Activated T-cell treated with anti-CD3 and anti-CD28 coated beads, Interleukin-2, amount 50 U/mL, for 24 hours (primary cell): ENCODE results near the gene MISFA.

Experiments used
- DNase-seq: peaks from one replicate; pipeline ENCODE4 v3.0.0-alpha.2; 2020
- H3K27ac Mint-ChIP-seq: 2 replicates; pipeline ENCODE4 v1.8.0; 2020; ENCODE audit warnings: mild to moderate bottlenecking, mixed read lengths
- H3K27me3 Mint-ChIP-seq: 2 replicates; pipeline ENCODE4 v1.8.0; 2020; ENCODE audit warnings: mixed read lengths
- H3K36me3 Mint-ChIP-seq: 2 replicates; pipeline ENCODE4 v1.8.0; 2020; ENCODE audit warnings: low read depth, mixed read lengths
- H3K4me1 Mint-ChIP-seq: 2 replicates; pipeline ENCODE4 v1.8.0; 2020; ENCODE audit warnings: low read depth, mixed read lengths
- H3K4me3 Mint-ChIP-seq: 2 replicates; pipeline ENCODE4 v1.8.0; 2020; ENCODE audit warnings: mild to moderate bottlenecking, moderate library complexity, mixed read lengths
- H3K9me3 Mint-ChIP-seq: 2 replicates; pipeline ENCODE4 v1.8.0; 2020; ENCODE audit warnings: mixed read lengths

The MISFA gene

GRCh38 chr11:18600915-18601569 is 1.5 kb downstream of the MISFA start:
- no peaks in the 10 kb centered on the region for H3K9me3 Mint-ChIP-seq
- DNase-seq: no peak
- no peaks in the 10 kb centered on the region for H3K4me1 Mint-ChIP-seq
- no peak overlapping the region for H3K27ac Mint-ChIP-seq
- H3K36me3 Mint-ChIP-seq: peaks cover 8% of the 10 kb centered on the region
- H3K4me3 Mint-ChIP-seq: no peak overlapping the region
- no peaks in the 10 kb centered on the region for H3K27me3 Mint-ChIP-seq

DNA sequence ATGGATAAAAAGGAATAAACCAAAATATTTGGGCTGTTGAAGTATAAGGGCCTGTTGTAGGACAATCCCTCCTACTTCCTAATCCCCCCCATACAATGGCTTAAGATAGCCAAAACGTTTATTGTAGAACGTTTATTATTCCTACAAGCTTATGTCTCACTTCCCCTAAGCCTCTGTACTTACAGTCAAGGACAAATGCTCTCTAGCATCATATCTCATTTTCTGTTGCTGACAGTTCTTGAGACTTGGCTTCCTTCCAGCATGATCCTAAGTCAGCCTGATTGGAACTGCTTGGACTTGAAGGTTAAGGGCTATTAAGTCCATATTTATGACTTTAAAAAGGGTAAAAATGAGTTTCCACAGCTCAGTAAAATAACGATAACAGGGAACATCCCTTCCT is 8.8 kb downstream of the MISFA start:
- H3K9me3 Mint-ChIP-seq: no peaks in the 10 kb centered on the region
- peaks cover 66% of the 10 kb centered on the region for H3K36me3 Mint-ChIP-seq
- no peak overlapping the region for H3K27ac Mint-ChIP-seq

GRCh38 chr11:18611196-18611595 is 11.6 kb downstream of the MISFA start:
- Mint-ChIP-seq H3K9me3 (no peaks in the 10 kb centered on the region), H3K27me3 (no peaks in the 10 kb centered on the region), H3K36me3 (peaks cover 85% of the 10 kb centered on the region), H3K27ac (no peak overlapping the region), H3K4me1 (peaks cover 17% of the 10 kb centered on the region), H3K4me3 (no peak overlapping the region)
- DNase-seq: no peak

More for the DNA sequence above, 8.8 kb downstream of the MISFA start:
- Mint-ChIP-seq H3K4me1 (no peaks in the 10 kb centered on the region), H3K27me3 (no peaks in the 10 kb centered on the region), H3K4me3 (no peak overlapping the region)
- no peak for DNase-seq

GRCh38 chr11:18612394-18612793 is 12.8 kb downstream of the MISFA start:
- no peaks in the 10 kb centered on the region for H3K27me3 Mint-ChIP-seq
- no peak overlapping the region for H3K27ac Mint-ChIP-seq
- peaks cover 75% of the 10 kb centered on the region for H3K36me3 Mint-ChIP-seq
- no peak overlapping the region for H3K4me3 Mint-ChIP-seq
- DNase-seq: no peak
- peaks cover 29% of the 10 kb centered on the region for H3K4me1 Mint-ChIP-seq
- H3K9me3 Mint-ChIP-seq: no peaks in the 10 kb centered on the region

GRCh38 chr11:18614667-18615066 is 15.1 kb downstream of the MISFA start:
- no peak for DNase-seq
- peaks cover 47% of the 10 kb centered on the region for H3K4me1 Mint-ChIP-seq
- no peak overlapping the region for H3K4me3 Mint-ChIP-seq
- H3K9me3 Mint-ChIP-seq: no peaks in the 10 kb centered on the region
- H3K27me3 Mint-ChIP-seq: no peaks in the 10 kb centered on the region
- H3K36me3 Mint-ChIP-seq: peaks cover 56% of the 10 kb centered on the region
- no peak overlapping the region for H3K27ac Mint-ChIP-seq

DNA sequence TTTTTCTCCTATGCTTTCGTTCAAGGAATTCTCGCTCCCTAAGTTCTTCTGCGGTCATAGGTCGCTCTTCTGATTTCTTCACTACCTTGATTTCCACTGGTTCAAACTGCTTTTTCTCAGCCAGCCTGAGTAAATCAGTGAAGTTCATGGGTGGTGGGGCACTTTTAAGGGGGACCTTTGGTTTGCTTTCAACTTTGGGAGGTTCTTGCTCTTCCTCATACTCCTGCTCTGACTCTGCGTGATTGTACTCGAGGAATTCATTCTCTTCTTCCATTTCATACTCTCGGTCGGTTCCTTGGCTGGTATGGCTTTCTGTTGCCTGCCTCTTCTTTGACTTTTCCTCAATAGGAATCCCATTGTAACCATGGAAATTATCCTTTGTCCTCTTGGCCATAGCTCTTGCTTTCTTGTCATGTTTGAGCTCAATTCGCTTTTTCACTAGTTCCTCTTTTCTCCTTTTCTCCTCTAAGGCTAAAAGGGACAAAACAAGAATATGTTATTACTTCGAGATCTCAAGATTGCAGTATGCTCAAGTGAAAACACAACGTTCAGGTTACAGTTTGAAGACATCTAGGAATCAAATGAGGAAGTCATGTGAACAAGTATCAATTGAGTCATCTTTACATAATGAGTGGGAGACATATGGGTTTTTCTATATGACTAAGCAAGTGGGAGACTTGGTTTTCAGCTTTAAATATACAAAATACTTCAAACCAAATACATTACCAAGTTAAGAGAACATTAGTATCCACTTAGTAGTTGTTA is 16.2 kb downstream of the MISFA start:
- Mint-ChIP-seq H3K4me3 (peak overlapping the region; percentile 34), H3K4me1 (peaks cover 54% of the 10 kb centered on the region), H3K36me3 (peaks cover 47% of the 10 kb centered on the region)

GRCh38 chr11:18617688-18618341 is 18.2 kb downstream of the MISFA start:
- Mint-ChIP-seq H3K27me3 (no peaks in the 10 kb centered on the region), H3K4me1 (peaks cover 64% of the 10 kb centered on the region), H3K4me3 (peak overlapping the region; percentile 57), H3K36me3 (peaks cover 33% of the 10 kb centered on the region), H3K9me3 (no peaks in the 10 kb centered on the region), H3K27ac (peak overlapping the region; percentile 61)
- DNase-seq: no peak

More for the DNA sequence above, 16.2 kb downstream of the MISFA start:
- no peaks in the 10 kb centered on the region for H3K27me3 Mint-ChIP-seq
- no peak for DNase-seq
- H3K9me3 Mint-ChIP-seq: no peaks in the 10 kb centered on the region
- peak overlapping the region; percentile 90 for H3K27ac Mint-ChIP-seq

DNA sequence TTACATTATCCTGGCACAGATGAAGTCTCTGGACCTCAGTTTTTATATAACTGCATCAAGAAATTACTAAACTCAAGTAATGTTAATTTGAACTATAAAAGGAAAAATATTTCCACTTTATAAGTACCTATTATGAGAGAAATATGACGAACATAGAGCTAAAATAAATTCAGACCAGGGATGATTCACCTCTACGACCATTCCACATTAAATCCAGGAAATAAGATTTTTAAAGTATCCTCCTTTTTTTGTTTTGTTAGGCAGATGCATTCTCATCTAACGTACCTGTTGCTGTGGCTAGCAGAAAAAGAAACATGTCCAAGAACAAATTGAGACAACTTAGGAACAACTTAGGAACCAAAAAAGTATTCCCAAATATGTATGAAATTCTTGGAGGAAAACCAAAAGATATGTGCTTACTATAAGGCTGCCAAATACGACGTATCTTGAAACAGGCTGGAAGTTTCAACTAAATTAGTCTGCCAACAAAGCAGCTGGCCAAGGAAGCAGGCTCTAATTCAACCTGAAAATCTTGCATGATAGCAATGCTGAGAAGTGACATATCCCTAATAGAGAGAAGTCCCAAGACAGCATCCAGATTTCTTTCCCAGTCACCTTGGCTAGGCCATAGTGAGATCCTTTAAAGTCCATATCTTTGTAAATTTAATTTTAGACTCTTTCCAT is 18.9 kb downstream of the MISFA start:
- DNase-seq: no peak

GRCh38 chr11:18623707-18624106 is 24.1 kb downstream of the MISFA start:
- H3K9me3 Mint-ChIP-seq: peaks cover 4% of the 10 kb centered on the region
- H3K36me3 Mint-ChIP-seq: peaks cover 30% of the 10 kb centered on the region
- no peak for DNase-seq
- peaks cover 48% of the 10 kb centered on the region for H3K4me1 Mint-ChIP-seq
- no peak overlapping the region for H3K4me3 Mint-ChIP-seq
- no peak overlapping the region for H3K27ac Mint-ChIP-seq
- no peaks in the 10 kb centered on the region for H3K27me3 Mint-ChIP-seq

More for the DNA sequence above, 18.9 kb downstream of the MISFA start:
- H3K27ac Mint-ChIP-seq: peak overlapping the region; percentile 61
- peak overlapping the region; percentile 57 for H3K4me3 Mint-ChIP-seq
- peaks cover 67% of the 10 kb centered on the region for H3K4me1 Mint-ChIP-seq
- H3K9me3 Mint-ChIP-seq: no peaks in the 10 kb centered on the region
- no peaks in the 10 kb centered on the region for H3K27me3 Mint-ChIP-seq
- H3K36me3 Mint-ChIP-seq: peaks cover 30% of the 10 kb centered on the region

DNA sequence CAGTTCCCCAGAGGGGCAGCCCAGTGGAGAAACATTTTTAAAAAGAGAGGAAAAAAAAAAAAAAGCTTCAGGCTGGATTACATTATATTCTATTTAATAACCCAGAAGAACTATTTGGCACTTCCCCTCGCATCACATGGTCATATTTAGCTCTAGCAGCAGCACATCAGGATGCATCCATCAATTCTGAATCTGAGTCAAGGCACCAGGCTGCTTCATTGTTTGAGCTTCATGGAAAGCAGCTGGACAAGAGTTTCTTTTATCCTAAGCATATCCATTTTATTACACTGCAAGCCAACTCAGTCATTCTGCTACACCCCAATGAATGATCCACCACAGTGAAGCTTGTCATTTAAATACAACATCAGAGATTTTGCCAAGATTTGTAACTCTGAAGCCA is 24.6 kb downstream of the MISFA start:
- no peak overlapping the region for H3K27ac Mint-ChIP-seq
- DNase-seq: no peak
- no peak overlapping the region for H3K4me3 Mint-ChIP-seq
- peaks cover 47% of the 10 kb centered on the region for H3K4me1 Mint-ChIP-seq
- peaks cover 34% of the 10 kb centered on the region for H3K36me3 Mint-ChIP-seq
- H3K27me3 Mint-ChIP-seq: no peaks in the 10 kb centered on the region
- peaks cover 4% of the 10 kb centered on the region for H3K9me3 Mint-ChIP-seq

DNA sequence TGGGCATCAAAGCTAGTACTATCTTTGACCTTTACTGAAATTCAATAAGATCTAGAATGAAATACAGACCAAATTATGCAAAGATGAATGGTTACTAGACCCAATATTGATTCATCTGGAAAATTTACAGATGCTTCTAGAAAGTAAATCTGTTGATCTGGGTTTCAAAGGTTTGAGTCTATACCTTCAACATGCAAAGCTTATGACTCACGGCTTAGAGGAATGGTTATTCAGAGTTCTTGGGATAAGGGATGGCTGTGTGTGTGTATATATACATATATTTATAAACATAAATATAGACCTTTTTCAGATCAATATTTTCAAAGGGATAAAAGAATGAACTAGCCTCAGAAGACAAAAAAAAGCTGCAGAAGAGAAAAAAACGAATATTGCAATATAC is 33.3 kb downstream of the MISFA start:
- Mint-ChIP-seq H3K4me3 (peak overlapping the region; percentile 86), H3K36me3 (peaks cover 32% of the 10 kb centered on the region), H3K27me3 (no peaks in the 10 kb centered on the region), H3K4me1 (peaks cover 41% of the 10 kb centered on the region), H3K9me3 (no peaks in the 10 kb centered on the region), H3K27ac (peak overlapping the region; percentile 99)
- DNase-seq: no peak

- DNase-seq: no peak
- H3K27me3 Mint-ChIP-seq: no peaks in the 10 kb centered on the region
- no peaks in the 10 kb centered on the region for H3K9me3 Mint-ChIP-seq
- H3K27ac Mint-ChIP-seq: peak overlapping the region; percentile 99
- H3K4me1 Mint-ChIP-seq: peaks cover 34% of the 10 kb centered on the region
- H3K4me3 Mint-ChIP-seq: peak overlapping the region; percentile 86
- H3K36me3 Mint-ChIP-seq: peaks cover 28% of the 10 kb centered on the region
Measured at GRCh38 chr11:18633256-18634139, 33.9 kb downstream of the MISFA start.

DNA sequence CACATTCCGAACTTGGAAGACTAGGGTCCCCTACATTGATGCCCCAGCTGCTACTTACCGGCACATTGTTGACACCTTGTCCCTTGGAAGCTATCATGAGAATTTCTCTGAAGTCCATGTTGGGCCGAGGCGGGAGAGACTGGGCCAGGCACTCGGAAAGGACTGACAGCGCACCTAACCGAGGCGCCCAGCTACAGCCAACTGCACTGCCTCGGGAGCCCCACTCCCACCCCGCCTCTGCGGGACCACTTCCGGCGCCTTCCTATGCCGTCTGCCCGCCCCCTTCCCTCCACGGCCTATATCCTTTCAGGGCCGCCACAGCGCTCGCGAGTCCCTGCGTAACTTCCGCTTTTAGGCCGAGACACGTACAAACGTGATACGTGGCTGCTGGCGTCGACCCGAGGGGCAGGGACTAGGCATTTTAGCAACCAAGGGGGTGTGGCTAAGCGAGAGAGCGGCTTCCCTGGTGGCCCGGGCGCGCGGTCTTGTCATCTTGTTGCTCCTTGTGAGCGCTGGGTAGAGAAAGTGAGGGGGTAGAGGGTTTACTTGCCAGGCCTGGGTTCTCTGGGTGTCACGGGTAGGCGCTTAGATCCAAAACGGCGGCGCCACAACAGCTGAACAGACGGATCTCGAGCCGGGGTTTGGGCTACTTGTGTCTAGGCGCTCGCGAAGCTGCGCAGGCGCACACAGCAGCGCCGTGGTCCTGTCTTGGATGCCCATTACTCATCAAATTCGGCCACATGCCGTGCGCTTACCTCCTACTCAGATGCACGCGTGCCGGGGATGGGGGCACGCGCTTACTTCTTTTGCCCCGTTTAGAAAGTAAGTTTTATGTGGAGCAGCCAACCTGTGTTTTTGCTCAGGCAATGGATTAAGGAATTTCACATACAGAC is 34.8 kb downstream of the MISFA start, which contains the start of gene SPTY2D1:
Gene SPTY2D1, minus strand, starts transcription at position 203 of the 893 bp plus-strand sequence. Its CDS starts 85 bp downstream, at position 118.
- peak; percentile 96 for DNase-seq
- Mint-ChIP-seq H3K4me1 (peaks cover 29% of the 10 kb centered on the region), H3K9me3 (no peaks in the 10 kb centered on the region), H3K36me3 (peaks cover 23% of the 10 kb centered on the region), H3K27me3 (no peaks in the 10 kb centered on the region), H3K27ac (peak within 1 kb of the TSS; percentile 99), H3K4me3 (peak within 1 kb of the TSS; percentile 86)
